Testis (tissue), 3 donors: ENCODE measurements around the gene FCER1G. TPM values are rescaled to one million over a fixed set of nuclear protein-coding genes. Genes with fewer than 3 reads are reported as not detected.

Experiments
- DNase-seq: peaks from one replicate; pipeline ENCODE4 v3.0.0-alpha.2; 2019
- H3K27ac ChIP-seq, 2 donors: fragments of 200-600 bp; sonication (generic); one replicate each; pipeline ENCODE4 v1.5.1; 2019
- H3K27me3 ChIP-seq: fragments of 200-600 bp; sonication (generic); one replicate; pipeline ENCODE4 v1.5.1; 2019
- H3K36me3 ChIP-seq: fragments of 200-600 bp; sonication (generic); one replicate; pipeline ENCODE4 v1.5.1; 2017; ENCODE audit warnings: low read depth; ENCODE audit errors: missing control alignments
- H3K4me1 ChIP-seq: fragments of 200-600 bp; sonication (generic); one replicate; pipeline ENCODE4 v1.5.1; 2019
- H3K4me3 ChIP-seq, 2 donors: fragments of 200-600 bp; sonication (generic); one replicate each; pipeline ENCODE4 v1.5.1; 2017 to 2019
- H3K9me3 ChIP-seq: fragments of 200-600 bp; sonication (generic); one replicate; pipeline ENCODE4 v1.5.1; 2017
- CTCF ChIP-seq, 3 experiments: fragments of 450-650 bp in 2 of 3; fragments of 200-600 bp in 1 of 3; sonication (generic) in 1 of 3; IDR thresholded peaks; one replicate each; pipeline ENCODE4 v1.5.1; 2016 to 2019; ENCODE audit warnings: antibody characterized with exemption in 3 of 3, mild to moderate bottlenecking in 2 of 3, moderate library complexity in 1 of 3
- POLR2A ChIP-seq: fragments of 450-650 bp; IDR thresholded peaks from one replicate; pipeline ENCODE4 v1.6.1; 2017; ENCODE audit warnings: antibody characterized with exemption, mild to moderate bottlenecking, moderate library complexity
- WGBS, 2 donors: methylation state at CpG; one replicate each; pipeline ENCODE4 v1.1.5; 2018; 5-methylcytosine and 5-hydroxymethylcytosine counted together
- intact Hi-C: fragments of 100-400 bp; cut with DNase I; formaldehyde crosslinking; loops from one replicate; pipeline ENCODE4 v1.15.1; 2023; ENCODE audit warnings: low total_unique reads
- polyA plus RNA-seq: library from polyadenylated mRNA; stranded (reverse); fragments of 350-450 nt; fragmentation: Illumina TruSeq; extraction: RNeasy Lipid Tissue Mini Kit (QIAGEN cat#74804); gene quantifications from one replicate; pipeline ENCODE4 v1.2.3, GENCODE V29; 2014; ENCODE audit warnings: low read depth, low replicate concordance; ENCODE audit not compliant: insufficient read depth
- total RNA-seq, 2 donors: library from RNA; depleted of rRNA; stranded (reverse); fragments of >200 nt; gene quantifications; one replicate each; pipeline ENCODE4 v1.2.3, GENCODE V29; 2016

The FCER1G gene
- total and polyA plus RNA-seq, 3 donors from 2014 or later: 2.1 to 60.9 (median 13.3) TPM

GRCh38 chr1:161185732-161186311, 29.3 kb upstream of the FCER1G start:
- Histone ChIP-seq H3K4me1 (no peaks in the 10 kb centered on the region), H3K27ac (peak overlapping the region in 1 of 2 donors; percentile 61), H3K27me3 (no peaks in the 10 kb centered on the region), H3K4me3 (no peak overlapping the region), H3K9me3 (no peaks in the 10 kb centered on the region), H3K36me3 (no peaks in the 10 kb centered on the region)
- no peak for TF ChIP-seq POLR2A
- TF ChIP-seq CTCF (IDR thresholded peaks at IDR 0.05): no peak
- 40 to 60% methylated on average over 2 of the region's 2 CpGs for WGBS, 2 donors
- intact Hi-C loops: no loop called here
- no peak for DNase-seq

GRCh38 chr1:161187311-161187710, 27.8 kb upstream of the FCER1G start:
- WGBS, 2 donors: 82 to 83% methylated on average over 3 of the region's 3 CpGs
- Histone ChIP-seq H3K4me1 (no peaks in the 10 kb centered on the region), H3K9me3 (no peaks in the 10 kb centered on the region), H3K27ac (no peak overlapping the region), H3K4me3 (no peak overlapping the region), H3K27me3 (no peaks in the 10 kb centered on the region), H3K36me3 (no peaks in the 10 kb centered on the region)
- TF ChIP-seq CTCF (IDR thresholded peaks at IDR 0.05): no peak
- TF ChIP-seq POLR2A: no peak
- intact Hi-C loops: no loop called here
- no peak for DNase-seq

GRCh38 chr1:161188381-161188780, 26.7 kb upstream of the FCER1G start:
- no peaks in the 10 kb centered on the region for H3K9me3 ChIP-seq
- H3K4me3 ChIP-seq: no peak overlapping the region
- DNase-seq: no peak
- peaks cover 3% of the 10 kb centered on the region for H3K4me1 ChIP-seq
- intact Hi-C loops: no loop called here
- whole genome bisulfite sequencing, 2 donors: 82 to 84% methylated on average over 6 of the region's 6 CpGs
- TF ChIP-seq CTCF (IDR thresholded peaks at IDR 0.05) (no peak), POLR2A (no peak)
- no peaks in the 10 kb centered on the region for H3K27me3 ChIP-seq
- no peak overlapping the region for H3K27ac ChIP-seq
- no peaks in the 10 kb centered on the region for H3K36me3 ChIP-seq

- intact Hi-C loops: no loop called here
- WGBS, 2 donors: 93 to 98% methylated on average over 5 of the region's 5 CpGs
- no peak for DNase-seq
Observed at GRCh38 chr1:161189036-161189435, 26.1 kb upstream of the FCER1G start.

More at GRCh38 chr1:161189036-161189435, 26.1 kb upstream of the FCER1G start:
- Histone ChIP-seq H3K36me3 (no peaks in the 10 kb centered on the region), H3K9me3 (no peaks in the 10 kb centered on the region), H3K4me3 (no peak overlapping the region), H3K27ac (no peak overlapping the region), H3K27me3 (no peaks in the 10 kb centered on the region), H3K4me1 (peaks cover 3% of the 10 kb centered on the region)
- TF ChIP-seq POLR2A (no peak), CTCF (IDR thresholded peaks at IDR 0.05) (no peak)
